Measurements from ENCODE around the gene RACGAP1. TPM values are rescaled to one million over a fixed set of nuclear protein-coding genes. Genes with fewer than 3 reads are reported as not detected.

Gene RACGAP1
- total and polyA plus RNA-seq, 2 of the 8 experiments (the other 6 are each of a cell fraction or from before 2014, with no cell fraction given), result 18.0 to 66.3 TPM

DNA sequence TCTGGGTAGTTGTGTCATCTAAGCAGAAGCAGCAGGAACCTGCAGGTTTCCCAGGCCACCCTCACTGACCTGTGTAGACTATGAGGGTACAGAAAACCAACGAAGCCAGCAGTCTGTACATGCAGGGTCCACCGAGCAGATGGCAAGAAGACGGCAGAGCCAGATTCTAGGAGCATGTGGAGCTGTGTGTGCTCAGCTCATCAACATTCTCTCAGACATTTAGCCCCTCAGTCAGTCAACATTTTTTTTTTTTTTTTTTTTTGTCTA is 24.8 kb upstream of the RACGAP1 start:
- Histone ChIP-seq H3K56ac (replicated peaks; ENCODE audit: insufficient read length, low read depth, low read length) (no peak overlapping the region), H3K9me3 (ENCODE audit: insufficient read depth in 2 of 2, low read depth in 1 of 2, low read length in 1 of 2) (no peaks in the 10 kb centered on the region), H3K4me2 (ENCODE audit: insufficient read depth in 1 of 2, low read depth in 2 of 2, low read length in 2 of 2) (peak overlapping the region; percentile 62 to 85), H3K79me2 (ENCODE audit: control insufficient read depth in 1 of 2, insufficient read depth in 2 of 2, low read length in 2 of 2) (no peaks in the 10 kb centered on the region), H3K79me1 (ENCODE audit: low read depth, low read length) (no peaks in the 10 kb centered on the region), H3K27ac (ENCODE audit: low read depth, low read length) (no peak overlapping the region), H3K4me1 (replicated peaks in 1 of 4; ENCODE audit: control insufficient read depth in 3 of 4, insufficient read depth in 4 of 4, low read length in 3 of 4) (peaks cover 4 to 8% (median 6%) of the 10 kb centered on the region in 4 experiments; a peak in 6 of 7 replicates), H4K8ac (ENCODE audit: extremely low read depth, insufficient read depth, low read length) (peak overlapping the region; percentile 45), H3K27me3 (replicated peaks in 1 of 4; ENCODE audit: control insufficient read depth in 3 of 4, extremely low read depth in 1 of 4, insufficient read depth in 3 of 4, low read length in 3 of 4) (peaks cover 21 to 54% (median 43%) of the 10 kb centered on the region in 4 experiments), H3K4ac (replicated peaks; ENCODE audit: insufficient read length, low read depth, low read length) (no peak overlapping the region), H2BK12ac (ENCODE audit: low read depth, low read length) (peak overlapping the region; percentile 75; the same call in 1 of the 2 replicates), H3K23me2 (ENCODE audit: low read depth, low read length) (peaks cover 8% of the 10 kb centered on the region; the same call in 1 of the 2 replicates), H2BK15ac (ENCODE audit: low read length) (no peak overlapping the region), H3K9ac (replicated peaks in 1 of 4; ENCODE audit: extremely low read depth in 1 of 4, low read depth in 3 of 4, low read length in 3 of 4) (no peak overlapping the region), H4K20me1 (replicated peaks in 1 of 2; ENCODE audit: control insufficient read depth in 1 of 2, insufficient read depth in 2 of 2, low read length in 2 of 2) (no peaks in the 10 kb centered on the region), H4K5ac (ENCODE audit: insufficient read length, low read depth, low read length) (no peak overlapping the region), H3K14ac (ENCODE audit: insufficient read length) (no peak overlapping the region), H2BK5ac (ENCODE audit: low read depth, low read length) (0 out of 2 replicates have a peak overlapping the region, but pooled peaks have one; percentile 44), H3K36me3 (ENCODE audit: control insufficient read depth in 2 of 4, insufficient read depth in 4 of 4, low read length in 3 of 4) (no peaks in the 10 kb centered on the region), H2AK5ac (ENCODE audit: low read depth, low read length) (no peak overlapping the region), H3K4me3 (ENCODE audit: extremely low read depth in 1 of 4, insufficient read depth in 2 of 4, low read depth in 3 of 4, low read length in 4 of 4) (peak overlapping the region in 3 of 4 experiments; percentile 14 to 55 (median 26); a peak in 4 of 8 replicates), H2BK120ac (replicated peaks; ENCODE audit: low read depth, low read length) (no peak overlapping the region), H3K18ac (ENCODE audit: extremely low read depth, low read length) (no peak overlapping the region), H2AFZ (ENCODE audit: low read length) (peak overlapping the region; percentile 9; the same call in 1 of the 2 replicates), H2BK20ac (ENCODE audit: low read length) (no peak overlapping the region), H4K91ac (replicated peaks; ENCODE audit: insufficient read length, low read length) (no peak overlapping the region), H3K23ac (ENCODE audit: insufficient read length) (no peak overlapping the region)
- ChIA-PET CTCF (ENCODE audit: partially characterized antibody) (interaction anchor here (0.6 to 10.7 kb wide), 11 partner anchors 12 to 877 kb away, joined by 3 to 257 read pairs (median 3); no protein-coding TSS in a partner anchor), POLR2A (ENCODE audit: partially characterized antibody) (interaction anchor here (0.6 to 1.5 kb wide), 5 partner anchors 10 to 272 kb away, joined by 3 to 5 read pairs (median 3); partner anchors contain the start of genes RACGAP1 and SMARCD1)
- WGBS, 2 experiments (ENCODE audit: extremely low coverage in 1 of 2, insufficient coverage in 1 of 2, insufficient read length in 1 of 2, insufficient replicate concordance in 2 of 2, low coverage in 1 of 2, low lambda C conversion rate in 2 of 2, missing lambda C conversion rate in 1 of 2), result 87% methylated on average over 3 of the region's 3 CpGs; no CpG with 5 or more reads in 1 of the 2 experiments
- DNase-seq (ENCODE audit: low read depth in 1 of 2, low spot score in 2 of 2) (no peak), FAIRE-seq (no peak)
- TF ChIP-seq RBBP5 (IDR thresholded peaks at IDR 0.05; ENCODE audit: borderline replicate concordance, low read depth, low read length), result 0 out of 2 replicates have a peak, but pooled peaks have one; percentile 7
- no peak for TF ChIP-seq TAF1 (IDR thresholded peaks at IDR 0.05; ENCODE audit: low read depth, low read length)
- no peak for TF ChIP-seq ZNF274 (IDR thresholded peaks at IDR 0.05; ENCODE audit: borderline replicate concordance, extremely low read depth, low read length)
